MCF 10A (cell line): ENCODE results near the gene MRPS5. TPM values are rescaled to one million over a fixed set of nuclear protein-coding genes. Genes with fewer than 3 reads are reported as not detected.

Source experiments
- BruUV-seq: library from RNA; stranded (reverse); fragments of 400-500 nt; replicated peaks from 2 replicates; lab custom pipeline; 2021; lab: Mats Ljungman, UMichigan
- CTCF ChIA-PET: fragments of 300-600 bp; sonication (Branson Sonifier 250); formaldehyde crosslinking; extraction: SDS; loops from one replicate; lab custom pipeline; 2021; ENCODE audit warnings: antibody characterized with exemption, inconsistent platforms; lab: Yijun Ruan, JAX
- POLR2A ChIA-PET: fragments of 300-600, 350-650 bp; sonication (Branson Sonifier 250); formaldehyde crosslinking; extraction: SDS; loops from one replicate; lab custom pipeline; 2020; ENCODE audit warnings: antibody characterized with exemption, inconsistent platforms; lab: Yijun Ruan, JAX
- DNase-seq: peaks from one replicate; pipeline ENCODE4 v3.0.0-alpha.2; 2018; ENCODE audit not compliant: unreplicated experiment
- H3K27ac Mint-ChIP-seq: one replicate; pipeline ENCODE4 v1.8.0; 2022; ENCODE audit warnings: mild to moderate bottlenecking, low read depth, mixed read lengths; ENCODE audit not compliant: unreplicated experiment
- H3K27me3 Mint-ChIP-seq: one replicate; pipeline ENCODE4 v1.8.0; 2022; ENCODE audit warnings: mixed read lengths; ENCODE audit not compliant: insufficient read depth, unreplicated experiment
- H3K36me3 Mint-ChIP-seq: one replicate; pipeline ENCODE4 v1.8.0; 2022; ENCODE audit warnings: mild to moderate bottlenecking, moderate library complexity, mixed read lengths; ENCODE audit not compliant: insufficient read depth, unreplicated experiment
- H3K4me1 Mint-ChIP-seq: one replicate; pipeline ENCODE4 v1.8.0; 2022; ENCODE audit warnings: mixed read lengths; ENCODE audit not compliant: insufficient read depth, unreplicated experiment
- H3K4me3 Mint-ChIP-seq: one replicate; pipeline ENCODE4 v1.8.0; 2022; ENCODE audit warnings: mild to moderate bottlenecking, moderate library complexity, mixed read lengths; ENCODE audit not compliant: unreplicated experiment
- H3K9me3 Mint-ChIP-seq: one replicate; pipeline ENCODE4 v1.8.0; 2022; ENCODE audit warnings: mixed read lengths; ENCODE audit not compliant: unreplicated experiment
- intact Hi-C: fragments of 100-400 bp; cut with micrococcal nuclease; formaldehyde crosslinking; loops from 2 replicates; pipeline ENCODE4 v1.14.1; 2022
- total RNA-seq: library from RNA; stranded (reverse); gene quantifications from 2 replicates; pipeline ENCODE4 v1.2.3, GENCODE V29; 2022
- TF ChIP-seq, protein P1 (sequence below): fragments of 200-600 bp; IDR thresholded peaks from one replicate; pipeline ENCODE4 v1.8.0; 2022; ENCODE audit warnings: antibody characterized with exemption, mild to moderate bottlenecking; ENCODE audit not compliant: unreplicated experiment

The MRPS5 gene
- total RNA-seq, 1 experiment from 2014 or later, result 74.2 TPM

DNA sequence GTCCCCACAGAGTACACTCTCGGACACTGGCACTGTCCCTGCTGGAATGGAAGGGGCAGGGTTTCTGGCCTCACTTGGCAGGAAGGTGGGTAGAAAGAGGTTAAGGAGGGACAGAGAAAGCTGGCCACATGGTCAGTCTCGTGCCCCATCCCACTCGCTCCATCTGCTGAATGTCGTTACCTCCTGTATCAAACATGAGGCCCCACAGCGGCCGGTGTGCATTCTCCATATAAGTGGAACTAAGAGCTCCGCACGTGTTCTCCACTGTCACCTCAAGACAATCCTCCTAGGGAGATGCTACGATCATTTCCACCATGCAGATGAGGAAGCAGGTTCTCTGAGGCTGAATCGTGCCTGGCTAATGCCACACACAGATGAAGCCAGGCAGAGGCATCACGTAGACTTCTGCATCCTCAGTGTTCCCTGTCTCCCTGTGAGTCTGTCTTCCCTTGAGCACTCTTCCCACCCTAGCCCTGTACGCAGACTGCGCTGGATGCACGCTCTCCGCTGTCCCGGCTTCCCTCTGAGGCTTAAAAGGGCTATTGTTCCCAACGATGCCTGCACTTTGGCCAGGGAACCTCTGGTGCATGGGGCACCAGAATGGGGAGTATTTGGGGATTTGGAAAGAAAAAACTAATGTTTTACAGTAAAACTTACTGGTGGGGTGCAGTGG lies 61.0 kb downstream of the MRPS5 start:
- peaks cover 54% of the 10 kb centered on the region for H3K27me3 Mint-ChIP-seq
- no peaks in the 10 kb centered on the region for H3K4me1 Mint-ChIP-seq
- BruUV-seq, result no TSS peak
- intact Hi-C loops, result no loop called here
- DNase-seq, result no peak
- no peaks in the 10 kb centered on the region for H3K36me3 Mint-ChIP-seq
- H3K4me3 Mint-ChIP-seq, result no peak overlapping the region
- CTCF ChIA-PET, result interaction anchor here (1.5 kb wide), 1 partner anchor 38 kb away, joined by 6 read pairs; no protein-coding TSS in a partner anchor
- POLR2A ChIA-PET, result interaction anchor here (1.2 kb wide), 1 partner anchor 55 kb away, joined by 3 read pairs; no protein-coding TSS in a partner anchor
- no peaks in the 10 kb centered on the region for H3K9me3 Mint-ChIP-seq
- H3K27ac Mint-ChIP-seq, result no peak overlapping the region
- TF ChIP-seq, protein P1, sequence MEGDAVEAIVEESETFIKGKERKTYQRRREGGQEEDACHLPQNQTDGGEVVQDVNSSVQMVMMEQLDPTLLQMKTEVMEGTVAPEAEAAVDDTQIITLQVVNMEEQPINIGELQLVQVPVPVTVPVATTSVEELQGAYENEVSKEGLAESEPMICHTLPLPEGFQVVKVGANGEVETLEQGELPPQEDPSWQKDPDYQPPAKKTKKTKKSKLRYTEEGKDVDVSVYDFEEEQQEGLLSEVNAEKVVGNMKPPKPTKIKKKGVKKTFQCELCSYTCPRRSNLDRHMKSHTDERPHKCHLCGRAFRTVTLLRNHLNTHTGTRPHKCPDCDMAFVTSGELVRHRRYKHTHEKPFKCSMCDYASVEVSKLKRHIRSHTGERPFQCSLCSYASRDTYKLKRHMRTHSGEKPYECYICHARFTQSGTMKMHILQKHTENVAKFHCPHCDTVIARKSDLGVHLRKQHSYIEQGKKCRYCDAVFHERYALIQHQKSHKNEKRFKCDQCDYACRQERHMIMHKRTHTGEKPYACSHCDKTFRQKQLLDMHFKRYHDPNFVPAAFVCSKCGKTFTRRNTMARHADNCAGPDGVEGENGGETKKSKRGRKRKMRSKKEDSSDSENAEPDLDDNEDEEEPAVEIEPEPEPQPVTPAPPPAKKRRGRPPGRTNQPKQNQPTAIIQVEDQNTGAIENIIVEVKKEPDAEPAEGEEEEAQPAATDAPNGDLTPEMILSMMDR, result no peak

DNA sequence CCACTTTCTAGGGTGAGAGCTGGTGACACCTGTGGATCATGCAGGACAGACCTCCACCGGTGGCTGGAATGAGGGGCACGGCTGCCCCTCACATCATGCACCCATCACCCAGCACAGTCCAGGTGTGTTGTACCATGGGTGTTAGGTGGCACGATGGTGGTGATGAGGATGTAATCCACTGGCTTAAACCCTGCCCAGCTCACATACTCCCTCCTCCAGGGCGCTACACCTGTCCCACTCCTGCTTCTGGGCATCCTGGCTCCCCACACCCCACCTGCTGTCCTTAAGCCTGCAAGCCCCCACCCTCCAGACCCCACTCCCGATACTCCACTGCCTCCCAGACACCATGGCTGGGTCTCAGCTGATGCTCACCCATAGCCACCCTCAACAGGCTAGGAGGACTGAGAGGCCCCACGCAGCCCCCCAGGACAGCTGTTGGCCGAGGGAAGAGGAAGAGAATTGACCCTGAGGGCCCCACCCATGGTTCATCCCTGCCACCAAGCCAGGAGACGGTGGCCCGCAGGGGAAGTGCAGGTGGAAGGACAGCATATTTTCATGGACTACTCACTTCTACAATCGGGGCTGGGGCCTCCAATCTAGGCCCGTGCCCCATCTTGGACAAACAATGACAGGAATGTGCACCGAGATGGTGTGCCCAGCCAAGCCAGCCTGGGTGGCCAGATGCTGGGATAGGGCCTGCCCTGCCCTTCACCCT lies 61.8 kb downstream of the MRPS5 start:
- DNase-seq, result no peak
- Mint-ChIP-seq H3K9me3 (no peaks in the 10 kb centered on the region), H3K4me3 (no peak overlapping the region), H3K27me3 (peaks cover 57% of the 10 kb centered on the region), H3K36me3 (no peaks in the 10 kb centered on the region), H3K27ac (no peak overlapping the region), H3K4me1 (no peaks in the 10 kb centered on the region)
- intact Hi-C loops, result no loop called here
- ChIA-PET POLR2A (no interaction called here), CTCF (interaction anchor here (2.2 kb wide), 1 partner anchor 16 kb away, joined by 11 read pairs; no protein-coding TSS in a partner anchor)
- BruUV-seq, result no TSS peak
- TF ChIP-seq, protein P1, result no peak

DNA sequence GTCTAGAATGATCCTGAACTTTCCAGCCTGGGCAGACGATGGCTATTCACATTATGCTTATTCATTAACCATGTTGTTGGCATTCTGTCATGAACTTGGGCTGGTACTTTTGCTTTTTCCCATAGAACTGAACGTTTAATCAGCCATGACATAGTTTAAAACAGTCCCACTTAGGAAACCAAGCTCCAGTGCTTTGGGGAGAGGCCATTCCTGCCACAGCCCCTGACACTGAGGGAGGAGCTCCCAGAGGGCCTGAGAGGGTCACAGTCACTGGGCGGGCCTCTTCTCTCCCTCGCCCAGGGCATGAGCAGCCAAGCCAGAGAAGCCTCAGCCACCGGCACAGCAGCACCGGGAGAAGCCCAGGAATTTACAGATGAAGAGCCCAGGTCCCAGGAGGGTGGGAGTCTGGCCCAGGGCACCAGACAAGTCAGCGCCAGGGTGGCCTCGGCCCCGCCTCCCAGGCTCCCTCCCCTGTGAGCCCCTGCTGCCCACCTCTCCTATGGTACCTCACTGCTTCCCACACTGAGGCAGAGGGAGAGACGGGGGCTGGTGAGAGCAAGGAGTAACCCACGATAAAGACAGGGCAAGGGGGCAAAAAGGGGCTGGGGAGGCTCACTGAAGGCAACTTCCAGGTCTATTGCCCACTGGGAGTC lies 62.5 kb downstream of the MRPS5 start:
- no peaks in the 10 kb centered on the region for H3K4me1 Mint-ChIP-seq

More for the DNA sequence above, 62.5 kb downstream of the MRPS5 start:
- no peak overlapping the region for H3K4me3 Mint-ChIP-seq
- no peak overlapping the region for H3K27ac Mint-ChIP-seq
- TF ChIP-seq, protein P1, result no peak
- no TSS peak for BruUV-seq
- intact Hi-C loops, result no loop called here
- H3K27me3 Mint-ChIP-seq, result peaks cover 57% of the 10 kb centered on the region
- no peak for DNase-seq
- no peaks in the 10 kb centered on the region for H3K9me3 Mint-ChIP-seq
- ChIA-PET POLR2A (no interaction called here), CTCF (interaction anchor here (2.2 kb wide), 1 partner anchor 17 kb away, joined by 11 read pairs; no protein-coding TSS in a partner anchor)
- H3K36me3 Mint-ChIP-seq, result no peaks in the 10 kb centered on the region
